IMR-90 (cell line): ENCODE measurements around the gene SLC16A5. TPM values are rescaled to one million over a fixed set of nuclear protein-coding genes. Genes with fewer than 3 reads are reported as not detected.

Source experiments
- ATAC-seq: fragments of 200-7000 bp; cut with Tn5 transposase; 2 replicates; pipeline ENCODE4 v1.9.1; 2020; ENCODE audit warnings: low read depth, mild to moderate bottlenecking, moderate library complexity
- BruUV-seq: library from RNA; stranded (reverse); fragments of 400-500 nt; replicated peaks from 2 replicates; lab custom pipeline; 2021; lab: Mats Ljungman, UMichigan
- CTCF ChIA-PET: fragments of 300-600 bp; formaldehyde crosslinking; extraction: SDS; loops from one replicate; lab custom pipeline; 2021; ENCODE audit warnings: antibody characterized with exemption; lab: Yijun Ruan, JAX
- POLR2A ChIA-PET: fragments of 300-600 bp; sonication (Branson Sonifier 250); formaldehyde crosslinking; loops from one replicate; lab custom pipeline; 2022; ENCODE audit warnings: antibody characterized with exemption; ENCODE audit not compliant: unreplicated experiment; lab: Charles Lee
- DNase-seq: peaks from one replicate; pipeline ENCODE4 v3.0.0; 2013
- H2AFZ ChIP-seq: replicated peaks from 2 replicates; pipeline ENCODE3; 2013; ENCODE audit warnings: low read length, mild to moderate bottlenecking; ENCODE audit not compliant: poor library complexity
- H2AK5ac ChIP-seq: 2 replicates; pipeline ENCODE4 v1.6.1; 2013; ENCODE audit warnings: low read depth, low read length, inconsistent platforms
- H2AK9ac ChIP-seq: replicated peaks from 2 replicates; pipeline ENCODE3; 2013; ENCODE audit warnings: mild to moderate bottlenecking, low read depth, low read length, moderate library complexity; ENCODE audit not compliant: poor library complexity
- H2BK120ac ChIP-seq: 2 replicates; pipeline ENCODE4 v1.6.1; 2013; ENCODE audit warnings: low read depth, low read length, inconsistent platforms
- H2BK15ac ChIP-seq: 3 replicates; pipeline ENCODE4 v1.6.1; 2013; ENCODE audit warnings: low read depth, low read length, inconsistent platforms
- H2BK20ac ChIP-seq: 2 replicates; pipeline ENCODE4 v1.6.1; 2013; ENCODE audit warnings: low read depth, mild to moderate bottlenecking, inconsistent platforms, low read length, moderate library complexity
- H2BK5ac ChIP-seq: 2 replicates; pipeline ENCODE4 v1.6.1; 2013; ENCODE audit warnings: mild to moderate bottlenecking, low read depth, low read length, inconsistent platforms; ENCODE audit not compliant: poor library complexity, severe bottlenecking
- H3K14ac ChIP-seq: replicated peaks from 2 replicates; pipeline ENCODE4 v1.6.1; 2013; ENCODE audit warnings: low read depth, low read length, inconsistent platforms
- H3K18ac ChIP-seq: 2 replicates; pipeline ENCODE4 v1.6.1; 2013; ENCODE audit warnings: low read depth, low read length, control low read depth
- H3K23ac ChIP-seq: 2 replicates; pipeline ENCODE4 v1.6.1; 2013; ENCODE audit warnings: low read depth, low read length, inconsistent platforms
- H3K27ac ChIP-seq: 2 replicates; pipeline ENCODE4 v1.5.1; 2013; ENCODE audit warnings: mild to moderate bottlenecking, control low read depth, low read length; ENCODE audit not compliant: insufficient read depth
- H3K27me3 ChIP-seq: 2 replicates; pipeline ENCODE4 v1.6.1; 2013; ENCODE audit warnings: low read length; ENCODE audit not compliant: control insufficient read depth, insufficient read depth
- H3K36me3 ChIP-seq: 2 replicates; pipeline ENCODE4 v1.6.1; 2013; ENCODE audit warnings: low read length, mixed read lengths; ENCODE audit not compliant: control insufficient read depth, insufficient read depth
- H3K4ac ChIP-seq: 2 replicates; pipeline ENCODE4 v1.6.1; 2013; ENCODE audit warnings: low read depth, low read length, inconsistent platforms
- H3K4me1 ChIP-seq: 2 replicates; pipeline ENCODE4 v1.6.1; 2013; ENCODE audit warnings: low read length, mixed read lengths; ENCODE audit not compliant: control insufficient read depth, insufficient read depth
- H3K4me2 ChIP-seq: 2 replicates; pipeline ENCODE4 v1.6.1; 2013; ENCODE audit warnings: low read depth, mild to moderate bottlenecking, control low read depth, low read length, moderate library complexity
- H3K4me3 ChIP-seq: 2 replicates; pipeline ENCODE4 v1.5.1; 2013; ENCODE audit warnings: low read depth, mild to moderate bottlenecking, control low read depth, low read length, moderate library complexity; ENCODE audit not compliant: insufficient read depth
- H3K56ac ChIP-seq: 2 replicates; pipeline ENCODE4 v1.6.1; 2013; ENCODE audit warnings: low read length, inconsistent platforms; ENCODE audit not compliant: insufficient read depth; ENCODE audit errors: extremely low read depth
- H3K79me1 ChIP-seq, 2 experiments: 2 replicates each; pipeline ENCODE4 v1.6.1; 2013; ENCODE audit warnings: low read length in 2 of 2, inconsistent platforms in 1 of 2, low read depth in 1 of 2
- H3K9ac ChIP-seq: 2 replicates; pipeline ENCODE4 v1.6.1; 2013; ENCODE audit warnings: low read depth, low read length, control low read depth
- H3K9me1 ChIP-seq: 2 replicates; pipeline ENCODE4 v1.6.1; 2013; ENCODE audit warnings: low read length, inconsistent platforms; ENCODE audit not compliant: insufficient read depth
- H3K9me3 ChIP-seq: 2 replicates; pipeline ENCODE4 v1.6.1; 2013; ENCODE audit warnings: low read length; ENCODE audit not compliant: control insufficient read depth, insufficient read depth
- H4K20me1 ChIP-seq: 2 replicates; pipeline ENCODE4 v1.6.1; 2013; ENCODE audit warnings: low read length, inconsistent platforms; ENCODE audit not compliant: insufficient read depth
- H4K5ac ChIP-seq: 2 replicates; pipeline ENCODE4 v1.6.1; 2013; ENCODE audit warnings: mild to moderate bottlenecking, low read depth, low read length, control low read depth
- H4K8ac ChIP-seq, 2 experiments: 2 replicates each; pipeline ENCODE4 v1.6.1; 2013; ENCODE audit warnings: low read depth in 2 of 2, low read length in 2 of 2, control low read depth in 1 of 2, inconsistent platforms in 1 of 2
- H4K91ac ChIP-seq: 2 replicates; pipeline ENCODE4 v1.6.1; 2013; ENCODE audit warnings: low read depth, low read length, inconsistent platforms; ENCODE audit not compliant: insufficient read depth
- BHLHE40 ChIP-seq: fragments of 150-350 bp; IDR thresholded peaks from 2 replicates; pipeline ENCODE4 v1.6.1; 2016; ENCODE audit warnings: mild to moderate bottlenecking, low read depth, low read length
- CEBPB ChIP-seq: IDR thresholded peaks from 2 replicates; pipeline ENCODE4 v1.6.1; 2012; ENCODE audit warnings: low read depth, low read length, improper control_type of control experiment
- CHD1 ChIP-seq: IDR thresholded peaks from 2 replicates; pipeline ENCODE4 v1.6.1; 2012; ENCODE audit warnings: low read depth, low read length, improper control_type of control experiment
- FOS ChIP-seq: fragments of 150-350 bp; IDR thresholded peaks from 2 replicates; pipeline ENCODE4 v1.6.1; 2016; ENCODE audit warnings: low read depth, low read length
- MAFK ChIP-seq: IDR thresholded peaks from 2 replicates; pipeline ENCODE4 v1.6.1; 2012; ENCODE audit warnings: low read depth, low read length, improper control_type of control experiment
- MAZ ChIP-seq: IDR thresholded peaks from 2 replicates; pipeline ENCODE4 v1.6.1; 2012; ENCODE audit warnings: low read depth, mild to moderate bottlenecking, low read length, improper control_type of control experiment, moderate library complexity, borderline replicate concordance
- MXI1 ChIP-seq: IDR thresholded peaks from 2 replicates; pipeline ENCODE4 v1.6.1; 2012; ENCODE audit warnings: low read depth, mild to moderate bottlenecking, low read length, moderate library complexity, borderline replicate concordance
- NFE2L2 ChIP-seq: fragments of 150-350 bp; IDR thresholded peaks from 2 replicates; pipeline ENCODE4 v1.6.1; 2016; ENCODE audit warnings: low read depth, mild to moderate bottlenecking, low read length
- POLR2A ChIP-seq: IDR thresholded peaks from 2 replicates; pipeline ENCODE4 v1.6.1; 2012; ENCODE audit warnings: mild to moderate bottlenecking, low read depth, low read length
- RAD21 ChIP-seq: IDR thresholded peaks from 2 replicates; pipeline ENCODE4 v1.6.1; 2012; ENCODE audit warnings: low read length, improper control_type of control experiment
- RCOR1 ChIP-seq: IDR thresholded peaks from 2 replicates; pipeline ENCODE4 v1.6.1; 2012; ENCODE audit warnings: mild to moderate bottlenecking, low read length, improper control_type of control experiment; ENCODE audit not compliant: insufficient replicate concordance
- RFX5 ChIP-seq: IDR thresholded peaks from 2 replicates; pipeline ENCODE4 v1.8.0; 2012; ENCODE audit warnings: low read depth, mild to moderate bottlenecking, low read length, moderate library complexity
- SMC3 ChIP-seq: fragments of 150-350 bp; IDR thresholded peaks from 2 replicates; pipeline ENCODE4 v1.6.1; 2016; ENCODE audit warnings: low read depth, mild to moderate bottlenecking, antibody characterized with exemption, low read length, moderate library complexity
- WGBS, 2 experiments: methylation state at CpG; one replicate each; pipeline versions ENCODE4 v1.1.5 to v1.1.7; 2013; ENCODE audit warnings: missing lambda C conversion rate in 2 of 2; ENCODE audit not compliant: insufficient read length in 1 of 2; ENCODE audit errors: extremely low coverage in 2 of 2; 5-methylcytosine and 5-hydroxymethylcytosine counted together
- dilution Hi-C: fragments of 300-500 bp; cut with HindIII; formaldehyde crosslinking; loops from one replicate; pipeline ENCODE4 v1.14.3; 2018; ENCODE audit warnings: low sequenced_read_pairs; ENCODE audit not compliant: unreplicated experiment
- in situ Hi-C: fragments of 300-500 bp; cut with MboI; formaldehyde crosslinking; loops from 3 replicates; pipeline ENCODE4 v1.14.3; 2019; ENCODE audit warnings: low sequenced_read_pairs, inconsistent platforms, mixed read lengths
- intact Hi-C: fragments of 100-400 bp; cut with micrococcal nuclease; formaldehyde crosslinking; loops from 2 replicates; pipeline ENCODE4 v1.10.0; 2022
- polyA plus RNA-seq, 3 experiments: library from polyadenylated mRNA; depleted of rRNA; stranded (reverse); fragments of >200 nt; gene quantifications; 2 replicates each; pipeline ENCODE4 v1.2.3, GENCODE V29; 2012; ENCODE audit warnings: low replicate concordance in 1 of 3
- total RNA-seq: library from RNA; depleted of rRNA; stranded (reverse); fragments of >200 nt; gene quantifications from 2 replicates; pipeline ENCODE4 v1.2.3, GENCODE V29; 2012
- TF ChIP-seq, protein P1 (sequence below): fragments of 150-350 bp; IDR thresholded peaks from 2 replicates; pipeline ENCODE4 v1.6.1; 2016; ENCODE audit warnings: low read depth, mild to moderate bottlenecking, low read length, moderate library complexity, borderline replicate concordance
- TF ChIP-seq, protein P2 (sequence below): conservative IDR thresholded peaks from 2 replicates; pipeline ENCODE4 v1.5.1; 2012; ENCODE audit warnings: mild to moderate bottlenecking, low read depth, low read length, improper control_type of control experiment
- TF ChIP-seq, protein P3 (sequence below): fragments of 150-350 bp; IDR thresholded peaks from 2 replicates; pipeline ENCODE4 v1.6.1; 2017; ENCODE audit warnings: mild to moderate bottlenecking, antibody characterized with exemption, low read length, low read depth

Gene SLC16A5
- total and polyA plus RNA-seq, 2 of the 4 experiments (the other 2 are of a cell fraction) = 1.8 to 7.1 TPM

DNA sequence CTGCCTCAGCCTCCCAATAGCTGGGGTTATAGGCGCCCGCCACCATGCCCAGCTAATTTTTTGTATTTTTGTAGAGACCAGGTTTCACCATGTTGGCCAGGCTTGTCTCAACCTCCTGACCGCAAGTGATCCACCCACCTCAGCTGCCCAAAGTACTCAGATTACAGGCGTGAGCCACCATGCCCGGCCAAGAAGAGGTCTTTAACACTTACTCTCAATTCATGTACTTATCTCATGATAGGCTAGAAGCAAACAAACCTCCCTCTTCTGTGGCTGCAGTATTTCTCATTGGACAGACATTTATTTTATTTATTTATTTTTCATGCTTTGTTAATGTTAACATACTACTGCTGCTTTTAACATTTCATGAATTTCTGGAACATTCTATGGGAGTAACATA is 50.8 kb downstream of the SLC16A5 start:
- intact Hi-C loops = loop anchor here (2.0 kb wide), 1 partner anchor 14 kb away; no protein-coding TSS in a partner anchor
- no peaks in the 10 kb centered on the region for H3K9me3 ChIP-seq
- no peak overlapping the region for H2BK120ac ChIP-seq
- H2BK20ac ChIP-seq = no peak overlapping the region
- no peaks in the 10 kb centered on the region for H3K27me3 ChIP-seq
- H3K23ac ChIP-seq = no peak overlapping the region
- no peak overlapping the region for H2AK9ac ChIP-seq
- H4K20me1 ChIP-seq = no peaks in the 10 kb centered on the region
- H3K27ac ChIP-seq = no peak overlapping the region
- H3K9me1 ChIP-seq = no peaks in the 10 kb centered on the region
- no CpG with 5 or more reads among the region's 5 CpGs for WGBS, 2 experiments
- no peak overlapping the region for H2AK5ac ChIP-seq
- no peak overlapping the region for H3K4ac ChIP-seq
- BruUV-seq = no TSS peak
- no peak overlapping the region for H3K4me3 ChIP-seq
- no peak overlapping the region for H3K4me2 ChIP-seq
- no peak overlapping the region for H2BK15ac ChIP-seq
- in situ Hi-C loops = no loop called here
- H3K56ac ChIP-seq = no peak overlapping the region
- dilution Hi-C loops = no loop called here
- no peak overlapping the region for H3K18ac ChIP-seq
- DNase-seq (peak; percentile 37), ATAC-seq (peak; percentile 78)
- peaks cover 28% of the 10 kb centered on the region for H3K36me3 ChIP-seq
- H3K79me1 ChIP-seq = peaks cover 32 to 55% of the 10 kb centered on the region in 2 experiments
- H4K5ac ChIP-seq = no peak overlapping the region
- H4K8ac ChIP-seq = no peak overlapping the region
- no peak overlapping the region for H4K91ac ChIP-seq
- no peak overlapping the region for H3K9ac ChIP-seq
- no peak overlapping the region for H3K14ac ChIP-seq
- peak overlapping the region; percentile 24 for H2BK5ac ChIP-seq
- no peak for TF ChIP-seq CEBPB
- TF ChIP-seq MAFK = no peak
- no peak for TF ChIP-seq MXI1
- no peak for TF ChIP-seq RFX5
- TF ChIP-seq SMC3 = no peak
- no peak for TF ChIP-seq CHD1
- TF ChIP-seq FOS = no peak
- no peak for TF ChIP-seq MAZ
- TF ChIP-seq, protein P1, sequence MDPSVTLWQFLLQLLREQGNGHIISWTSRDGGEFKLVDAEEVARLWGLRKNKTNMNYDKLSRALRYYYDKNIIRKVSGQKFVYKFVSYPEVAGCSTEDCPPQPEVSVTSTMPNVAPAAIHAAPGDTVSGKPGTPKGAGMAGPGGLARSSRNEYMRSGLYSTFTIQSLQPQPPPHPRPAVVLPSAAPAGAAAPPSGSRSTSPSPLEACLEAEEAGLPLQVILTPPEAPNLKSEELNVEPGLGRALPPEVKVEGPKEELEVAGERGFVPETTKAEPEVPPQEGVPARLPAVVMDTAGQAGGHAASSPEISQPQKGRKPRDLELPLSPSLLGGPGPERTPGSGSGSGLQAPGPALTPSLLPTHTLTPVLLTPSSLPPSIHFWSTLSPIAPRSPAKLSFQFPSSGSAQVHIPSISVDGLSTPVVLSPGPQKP = no peak
- TF ChIP-seq, protein P2, sequence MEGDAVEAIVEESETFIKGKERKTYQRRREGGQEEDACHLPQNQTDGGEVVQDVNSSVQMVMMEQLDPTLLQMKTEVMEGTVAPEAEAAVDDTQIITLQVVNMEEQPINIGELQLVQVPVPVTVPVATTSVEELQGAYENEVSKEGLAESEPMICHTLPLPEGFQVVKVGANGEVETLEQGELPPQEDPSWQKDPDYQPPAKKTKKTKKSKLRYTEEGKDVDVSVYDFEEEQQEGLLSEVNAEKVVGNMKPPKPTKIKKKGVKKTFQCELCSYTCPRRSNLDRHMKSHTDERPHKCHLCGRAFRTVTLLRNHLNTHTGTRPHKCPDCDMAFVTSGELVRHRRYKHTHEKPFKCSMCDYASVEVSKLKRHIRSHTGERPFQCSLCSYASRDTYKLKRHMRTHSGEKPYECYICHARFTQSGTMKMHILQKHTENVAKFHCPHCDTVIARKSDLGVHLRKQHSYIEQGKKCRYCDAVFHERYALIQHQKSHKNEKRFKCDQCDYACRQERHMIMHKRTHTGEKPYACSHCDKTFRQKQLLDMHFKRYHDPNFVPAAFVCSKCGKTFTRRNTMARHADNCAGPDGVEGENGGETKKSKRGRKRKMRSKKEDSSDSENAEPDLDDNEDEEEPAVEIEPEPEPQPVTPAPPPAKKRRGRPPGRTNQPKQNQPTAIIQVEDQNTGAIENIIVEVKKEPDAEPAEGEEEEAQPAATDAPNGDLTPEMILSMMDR = no peak
- no peak for TF ChIP-seq RCOR1
- TF ChIP-seq, protein P3, sequence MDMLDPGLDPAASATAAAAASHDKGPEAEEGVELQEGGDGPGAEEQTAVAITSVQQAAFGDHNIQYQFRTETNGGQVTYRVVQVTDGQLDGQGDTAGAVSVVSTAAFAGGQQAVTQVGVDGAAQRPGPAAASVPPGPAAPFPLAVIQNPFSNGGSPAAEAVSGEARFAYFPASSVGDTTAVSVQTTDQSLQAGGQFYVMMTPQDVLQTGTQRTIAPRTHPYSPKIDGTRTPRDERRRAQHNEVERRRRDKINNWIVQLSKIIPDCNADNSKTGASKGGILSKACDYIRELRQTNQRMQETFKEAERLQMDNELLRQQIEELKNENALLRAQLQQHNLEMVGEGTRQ = no peak
- TF ChIP-seq RAD21 = no peak
- TF ChIP-seq POLR2A = no peak
- no peak for TF ChIP-seq BHLHE40
- no peak for TF ChIP-seq NFE2L2
- ChIA-PET POLR2A (no interaction called here), CTCF (no interaction called here)
- no peak overlapping the region for H2AFZ ChIP-seq
- 0 out of 2 replicates have a peak, but pooled peaks cover 3% of the 10 kb centered on the region for H3K4me1 ChIP-seq
